Measurements from ENCODE around the gene FAM120A.

Gene FAM120A

DNA sequence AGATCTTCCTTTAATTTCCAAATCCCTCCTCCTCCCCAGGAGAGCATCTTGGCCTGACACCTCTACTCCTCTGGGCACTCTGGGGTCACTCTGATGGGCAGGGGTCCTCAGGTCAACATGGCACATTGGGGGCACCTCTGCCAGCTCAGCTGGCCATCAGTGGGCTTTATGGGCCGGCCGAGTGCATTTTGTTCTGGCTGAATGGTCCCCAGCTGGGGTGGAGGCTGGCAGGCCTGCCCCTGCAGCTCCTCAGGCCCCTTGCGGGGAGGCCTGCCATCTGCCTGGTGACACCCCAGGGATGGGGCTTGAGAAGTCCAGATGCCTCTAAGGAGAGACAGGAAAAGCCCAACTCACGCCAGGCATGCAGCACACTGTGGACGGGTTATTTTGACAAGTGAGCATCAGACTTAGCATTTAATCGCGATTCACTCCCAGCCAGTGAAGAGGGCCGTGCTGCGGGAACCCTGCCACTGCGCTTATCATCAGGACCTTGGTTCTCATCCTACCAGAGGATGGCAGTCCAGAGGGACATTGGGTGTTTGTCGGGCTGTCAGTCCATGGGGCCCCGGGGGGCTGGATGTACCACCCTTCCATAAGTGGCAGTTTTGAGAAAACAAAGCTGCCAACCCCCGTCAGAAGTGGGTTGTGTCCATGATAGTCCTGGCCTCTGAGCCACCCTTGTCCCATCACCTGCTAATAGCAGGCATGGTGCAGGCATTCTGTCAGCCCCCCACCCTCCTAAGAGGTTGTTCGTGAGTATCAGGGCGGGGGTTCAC is 146.6 kb downstream of the FAM120A start:
- no peaks in the 10 kb centered on the region for H3K27me3 ChIP-seq (ENCODE audit: insufficient read depth, low read depth, severe bottlenecking)
- DNase-seq = no peak
- no peak overlapping the region for H3K27ac ChIP-seq
- no peak for TF ChIP-seq CTCF (IDR thresholded peaks at IDR 0.05; ENCODE audit: low read depth, low read length)
- H3K36me3 ChIP-seq = no peaks in the 10 kb centered on the region; the same call in 1 of the 2 replicates
- no peak overlapping the region for H3K4me3 ChIP-seq (ENCODE audit: low read depth, low read length)
- H3K9me3 ChIP-seq (ENCODE audit: severe bottlenecking) = no peaks in the 10 kb centered on the region

DNA sequence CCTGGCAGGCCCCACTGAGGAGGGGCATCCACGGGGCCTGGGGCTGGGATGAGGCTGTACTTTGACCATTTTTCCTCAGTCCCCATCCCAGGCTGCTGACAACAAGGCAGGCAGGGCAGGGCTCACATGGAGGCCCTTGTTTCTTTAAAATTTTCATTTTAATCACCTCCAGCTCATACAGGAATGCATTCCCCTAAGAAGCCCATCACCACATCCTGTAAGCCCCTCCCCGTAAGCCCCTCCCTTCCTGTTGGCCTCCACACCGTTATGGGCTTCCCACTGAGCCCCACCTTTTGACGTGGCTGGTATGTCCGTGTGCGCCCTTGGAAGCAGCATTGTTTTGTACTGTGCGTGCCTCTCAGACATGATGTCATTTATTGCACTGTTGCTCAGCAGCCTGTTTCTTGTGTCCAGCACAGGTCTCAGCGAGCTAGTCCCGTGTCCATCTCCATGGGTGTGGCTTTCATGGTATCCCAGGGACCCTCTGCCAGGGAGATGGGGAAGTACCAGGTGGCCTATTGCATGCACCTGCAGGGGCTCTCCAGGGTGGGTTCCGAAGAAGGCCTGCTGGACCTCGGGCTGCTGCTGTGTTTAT is 147.3 kb downstream of the FAM120A start:
- H3K27ac ChIP-seq = no peak overlapping the region
- no peaks in the 10 kb centered on the region for H3K27me3 ChIP-seq (ENCODE audit: insufficient read depth, low read depth, severe bottlenecking)
- no peaks in the 10 kb centered on the region; the same call in 1 of the 2 replicates for H3K36me3 ChIP-seq
- H3K4me3 ChIP-seq (ENCODE audit: low read depth, low read length) = no peak overlapping the region
- no peak for TF ChIP-seq CTCF (IDR thresholded peaks at IDR 0.05; ENCODE audit: low read depth, low read length)
- DNase-seq = no peak
- H3K9me3 ChIP-seq (ENCODE audit: severe bottlenecking) = no peaks in the 10 kb centered on the region

DNA sequence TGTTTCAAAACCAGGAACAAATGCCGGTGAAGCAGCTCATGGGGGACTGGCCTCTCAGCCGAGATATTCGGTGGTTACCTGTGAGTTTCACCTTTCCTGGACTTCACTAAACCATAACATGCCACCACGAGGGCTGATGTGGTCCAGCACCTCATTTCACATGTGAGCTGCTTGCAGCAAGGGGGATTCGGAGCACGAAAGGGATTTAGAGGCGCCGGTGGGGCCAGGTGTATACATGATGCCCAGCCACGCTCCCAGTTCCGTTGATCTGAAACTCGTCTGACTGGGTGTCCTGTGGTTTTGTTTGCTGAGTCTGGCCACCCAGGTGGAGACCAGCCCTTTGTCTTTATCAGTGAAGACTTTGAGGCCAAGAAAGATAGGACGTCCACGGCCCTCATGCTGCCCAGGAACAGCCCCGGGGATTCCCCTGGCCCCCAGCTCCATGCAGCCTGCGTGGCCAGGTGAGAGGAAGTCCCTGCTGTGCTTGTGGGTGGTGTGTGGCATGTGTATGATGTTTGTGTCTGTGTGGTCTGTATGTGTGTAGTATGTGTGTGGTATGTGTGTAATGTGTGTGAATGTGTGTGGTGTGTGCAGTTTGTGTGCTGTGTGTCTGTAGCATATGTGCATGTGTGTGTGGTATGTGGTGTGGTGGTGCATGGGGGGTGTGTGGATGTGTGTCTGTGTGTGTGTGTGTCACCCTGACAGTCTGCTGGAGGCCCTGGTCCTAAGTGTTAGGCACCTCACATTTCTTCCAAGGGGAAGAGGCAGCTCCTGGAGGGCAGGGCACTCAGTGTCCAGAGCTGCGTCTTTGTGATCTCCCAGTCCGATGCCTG is 148.3 kb downstream of the FAM120A start:
- TF ChIP-seq CTCF (IDR thresholded peaks at IDR 0.05; ENCODE audit: low read depth, low read length) = no peak
- no peak for DNase-seq
- Histone ChIP-seq H3K27me3 (ENCODE audit: insufficient read depth, low read depth, severe bottlenecking) (no peaks in the 10 kb centered on the region), H3K27ac (no peak overlapping the region), H3K36me3 (no peaks in the 10 kb centered on the region; the same call in 1 of the 2 replicates), H3K9me3 (ENCODE audit: severe bottlenecking) (no peaks in the 10 kb centered on the region), H3K4me3 (ENCODE audit: low read depth, low read length) (no peak overlapping the region)

GRCh38 chr9:93600504-93600903 is 149.0 kb downstream of the FAM120A start:
- TF ChIP-seq CTCF (IDR thresholded peaks at IDR 0.05; ENCODE audit: low read depth, low read length) = no peak
- Histone ChIP-seq H3K9me3 (ENCODE audit: severe bottlenecking) (no peaks in the 10 kb centered on the region), H3K36me3 (no peaks in the 10 kb centered on the region; the same call in 1 of the 2 replicates), H3K27me3 (ENCODE audit: insufficient read depth, low read depth, severe bottlenecking) (no peaks in the 10 kb centered on the region), H3K27ac (no peak overlapping the region), H3K4me3 (ENCODE audit: low read depth, low read length) (no peak overlapping the region)
- peak; percentile 49 for DNase-seq

GRCh38 chr9:93601063-93601462 is 149.6 kb downstream of the FAM120A start:
- Histone ChIP-seq H3K36me3 (no peaks in the 10 kb centered on the region), H3K4me3 (ENCODE audit: low read depth, low read length) (no peak overlapping the region), H3K9me3 (ENCODE audit: severe bottlenecking) (no peaks in the 10 kb centered on the region), H3K27ac (no peak overlapping the region), H3K27me3 (ENCODE audit: insufficient read depth, low read depth, severe bottlenecking) (no peaks in the 10 kb centered on the region)
- no peak for DNase-seq
- no peak for TF ChIP-seq CTCF (IDR thresholded peaks at IDR 0.05; ENCODE audit: low read depth, low read length)
